Panc1 (cell line): ENCODE results near the gene NECAB2. TPM values are rescaled to one million over a fixed set of nuclear protein-coding genes. Genes with fewer than 3 reads are reported as not detected.
A peak's percentile ranks its signal among the peaks of the same experiment; 100 is the strongest.

Source experiments
- ATAC-seq: fragments of 200-7000 bp; cut with Tn5 transposase; 2 replicates; pipeline ENCODE4 v1.9.1; 2020; ENCODE audit warnings: mild to moderate bottlenecking, moderate library complexity
- BruUV-seq: library from RNA; stranded (reverse); fragments of 400-500 nt; replicated peaks from 2 replicates; lab custom pipeline; 2021; lab: Mats Ljungman, UMichigan
- CTCF ChIA-PET: fragments of 300-600 bp; sonication (Branson Sonifier 250); formaldehyde crosslinking; loops from one replicate; lab custom pipeline; 2022; ENCODE audit warnings: antibody characterized with exemption; lab: Charles Lee
- POLR2A ChIA-PET: fragments of 300-600 bp; sonication (Branson Sonifier 250); formaldehyde crosslinking; loops from one replicate; lab custom pipeline; 2022; ENCODE audit warnings: antibody characterized with exemption; lab: Charles Lee
- DNase-seq: peaks from one replicate; pipeline ENCODE4 v3.0.0-alpha.2; 2010; ENCODE audit warnings: low read depth, low spot score
- H3K27ac ChIP-seq: 2 replicates; pipeline ENCODE4 v1.5.1; 2011; ENCODE audit warnings: mild to moderate bottlenecking, low read length, inconsistent platforms
- H3K27me3 ChIP-seq: fragments of 200-500 bp; sonication (Bioruptor generic); 2 replicates; pipeline ENCODE4 v1.6.0; 2014; ENCODE audit warnings: low read length, inconsistent platforms; ENCODE audit not compliant: control insufficient read depth, insufficient read depth
- H3K36me3 ChIP-seq: fragments of 200-500 bp; sonication (Bioruptor generic); 2 replicates; pipeline ENCODE4 v1.5.1; 2014; ENCODE audit warnings: inconsistent platforms, mild to moderate bottlenecking, low read length, moderate library complexity; ENCODE audit not compliant: control insufficient read depth, insufficient read depth
- H3K4me1 ChIP-seq: 2 replicates; pipeline ENCODE4 v1.5.1; 2011; ENCODE audit warnings: inconsistent platforms, mild to moderate bottlenecking, low read length, moderate library complexity; ENCODE audit not compliant: control insufficient read depth, insufficient read depth
- H3K4me3 ChIP-seq, 2 experiments: 2 replicates each; pipeline ENCODE4 v1.5.1; 2011 to 2012; ENCODE audit warnings: low read depth in 2 of 2, low read length in 2 of 2, mild to moderate bottlenecking in 2 of 2, inconsistent platforms in 1 of 2, moderate library complexity in 1 of 2
- H3K9me3 ChIP-seq: fragments of 200-500 bp; sonication (Bioruptor generic); 2 replicates; pipeline ENCODE4 v1.5.1; 2014; ENCODE audit warnings: low read depth, mild to moderate bottlenecking, inconsistent platforms, low read length, moderate library complexity; ENCODE audit not compliant: control insufficient read depth, insufficient read depth
- CTCF ChIP-seq: fragments of 450-650 bp; IDR thresholded peaks from 2 replicates; pipeline ENCODE4 v1.5.1; 2017; ENCODE audit warnings: mild to moderate bottlenecking
- POLR2AphosphoS5 ChIP-seq: IDR thresholded peaks from 2 replicates; pipeline ENCODE4 v1.6.1; 2012; ENCODE audit warnings: mild to moderate bottlenecking, low read depth, low read length, moderate library complexity
- REST ChIP-seq, 2 experiments: IDR thresholded peaks; 2 replicates each; pipeline ENCODE4 v1.6.1; 2011 to 2012; ENCODE audit warnings: low read depth in 2 of 2, control low read depth in 1 of 2, low read length in 1 of 2, mild to moderate bottlenecking in 1 of 2, moderate library complexity in 1 of 2; ENCODE audit not compliant: insufficient read depth in 1 of 2
- SIN3A ChIP-seq: IDR thresholded peaks from 2 replicates; pipeline ENCODE4 v1.6.1; 2012; ENCODE audit warnings: low read depth, mild to moderate bottlenecking, low read length, moderate library complexity, borderline replicate concordance; ENCODE audit not compliant: insufficient read depth
- TCF7L2 ChIP-seq: IDR thresholded peaks from 2 replicates; pipeline ENCODE4 v1.6.1; 2011; ENCODE audit warnings: mild to moderate bottlenecking, low read depth, low read length, inconsistent platforms
- in situ Hi-C: cut with HindIII; loops from 2 replicates; pipeline ENCODE4 v1.10.0; 2016; ENCODE audit warnings: low sequenced_read_pairs, low pct_unique_long_range_greater_than_20kb
- intact Hi-C: fragments of 100-400 bp; cut with micrococcal nuclease; formaldehyde crosslinking; loops from one replicate; pipeline ENCODE4 v1.10.0; 2022; ENCODE audit not compliant: unreplicated experiment
- total RNA-seq: library from RNA; stranded (reverse); gene quantifications from one replicate; pipeline ENCODE4 v1.2.1, GENCODE V29; 2021; ENCODE audit not compliant: unreplicated experiment

NECAB2 gene
- total RNA-seq, 1 experiment from 2014 or later, result 0.33 TPM

- Histone ChIP-seq H3K4me1 (no peaks in the 10 kb centered on the region), H3K9me3 (no peaks in the 10 kb centered on the region), H3K4me3 (no peak overlapping the region), H3K36me3 (no peaks in the 10 kb centered on the region), H3K27ac (no peak overlapping the region), H3K27me3 (no peaks in the 10 kb centered on the region)
- intact Hi-C loops, result no loop called here
- ATAC-seq (no peak), DNase-seq (no peak)
- in situ Hi-C loops, result no loop called here
- TF ChIP-seq TCF7L2, result no peak
- TF ChIP-seq REST (IDR thresholded peaks at IDR 0.05; ENCODE audit: insufficient read depth in 1 of 2, low read depth in 2 of 2, low read length in 1 of 2), result no peak
- TF ChIP-seq SIN3A, result no peak
- no peak for TF ChIP-seq CTCF
- no peak for TF ChIP-seq POLR2AphosphoS5
- BruUV-seq, result no TSS peak
- POLR2A ChIA-PET, result no interaction called here
- CTCF ChIA-PET, result no interaction called here
These were observed 74.9 kb downstream of the NECAB2 start for GRCh38 chr16:84042879-84043485.

GRCh38 chr16:84043486-84044117 is 75.6 kb downstream of the NECAB2 start:
- H3K27me3 ChIP-seq, result no peaks in the 10 kb centered on the region
- H3K4me3 ChIP-seq, result no peak overlapping the region
- TF ChIP-seq SIN3A (no peak), POLR2AphosphoS5 (no peak), TCF7L2 (no peak), REST (IDR thresholded peaks at IDR 0.05; ENCODE audit: insufficient read depth in 1 of 2, low read depth in 2 of 2, low read length in 1 of 2) (no peak), CTCF (no peak)
- POLR2A ChIA-PET, result no interaction called here
- no peak for DNase-seq
- intact Hi-C loops, result no loop called here
- in situ Hi-C loops, result no loop called here
- no peak overlapping the region for H3K27ac ChIP-seq
- H3K36me3 ChIP-seq, result no peaks in the 10 kb centered on the region
- BruUV-seq, result no TSS peak
- no peaks in the 10 kb centered on the region for H3K9me3 ChIP-seq
- CTCF ChIA-PET, result interaction anchor here (1.0 kb wide), 1 partner anchor 89 kb away, joined by 6 read pairs; no protein-coding TSS in a partner anchor
- peak; percentile 32; the same call in 1 of the 2 replicates for ATAC-seq
- H3K4me1 ChIP-seq, result no peaks in the 10 kb centered on the region
